Spleen (tissue), 11 donors: ENCODE data around the gene ZNF462. TPM values are rescaled to one million over a fixed set of nuclear protein-coding genes. Genes with fewer than 3 reads are reported as not detected.
A peak's percentile ranks its signal among the peaks of the same experiment; 100 is the strongest.

Experiments used
- DNase-seq: peaks from one replicate; pipeline ENCODE4 v3.0.0-alpha.2; 2020
- H3K27ac ChIP-seq, 8 donors: fragments of 200-600 bp; sonication (generic) in 7 of 8; 1 replicate in 4 of 8; 2 replicates in 4 of 8; pipeline versions ENCODE4 v1.5.0 to v1.8.0; 2016 to 2021; ENCODE audit warnings: inconsistent platforms in 4 of 8, mild to moderate bottlenecking in 4 of 8, moderate library complexity in 1 of 8
- H3K27me3 ChIP-seq, 7 donors: fragments of 200-600 bp; sonication (generic) in 6 of 7; replicated peaks in 1 of 7; 1 replicate in 4 of 7; 2 replicates in 3 of 7; pipeline versions ENCODE4 v1.5.0 to v1.8.0; 2016 to 2021; ENCODE audit warnings: inconsistent platforms in 3 of 7, mild to moderate bottlenecking in 1 of 7
- H3K36me3 ChIP-seq, 6 donors: fragments of 200-600 bp; sonication (generic) in 5 of 6; 1 replicate in 4 of 6; 2 replicates in 2 of 6; pipeline versions ENCODE4 v1.5.0 to v1.8.0; 2016 to 2021; ENCODE audit warnings: inconsistent platforms in 2 of 6
- H3K4me1 ChIP-seq, 6 donors: fragments of 200-600 bp; sonication (generic) in 5 of 6; 1 replicate in 3 of 6; 2 replicates in 3 of 6; pipeline versions ENCODE4 v1.5.0 to v1.8.0; 2016 to 2021; ENCODE audit warnings: inconsistent platforms in 3 of 6
- H3K4me3 ChIP-seq, 8 donors: fragments of 200-600 bp; sonication (generic) in 7 of 8; 1 replicate in 4 of 8; 2 replicates in 4 of 8; pipeline versions ENCODE4 v1.5.0 to v1.8.0; 2016 to 2021; ENCODE audit warnings: inconsistent platforms in 4 of 8, mild to moderate bottlenecking in 4 of 8, moderate library complexity in 2 of 8
- H3K9me3 ChIP-seq, 8 donors: fragments of 200-600 bp; sonication (generic) in 7 of 8; 1 replicate in 4 of 8; 2 replicates in 4 of 8; pipeline versions ENCODE4 v1.5.0 to v1.8.0; 2016 to 2021; ENCODE audit warnings: inconsistent platforms in 4 of 8
- CTCF ChIP-seq, 11 experiments: fragments of 200-600 bp in 7 of 11; fragments of 450-650 bp in 4 of 11; sonication (generic) in 4 of 11; IDR thresholded peaks in 8 of 11; conservative IDR thresholded peaks in 3 of 11; 1 replicate in 7 of 11; 2 replicates in 4 of 11; pipeline versions ENCODE4 v1.4.0 to v1.8.0; 2016 to 2021; ENCODE audit warnings: antibody characterized with exemption in 11 of 11, inconsistent platforms in 4 of 11, mild to moderate bottlenecking in 1 of 11
- POLR2A ChIP-seq, 3 donors: fragments of 450-650 bp; IDR thresholded peaks; one replicate each; pipeline ENCODE4 v1.5.1; 2017; ENCODE audit warnings: antibody characterized with exemption in 3 of 3, mild to moderate bottlenecking in 1 of 3
- POLR2AphosphoS5 ChIP-seq, 3 donors: sonication (generic); formaldehyde crosslinking; IDR thresholded peaks; one replicate each; pipeline ENCODE4 v1.5.1; 2017; ENCODE audit warnings: antibody characterized with exemption in 3 of 3
- WGBS, 5 donors: extraction: QIAGEN DNeasy Blood & Tissue Kit in 3 of 5; methylation state at CpG; one replicate each; pipeline versions ENCODE4 v1.1.5 to v1.1.7; 2013 to 2018; 5-methylcytosine and 5-hydroxymethylcytosine counted together
- intact Hi-C: fragments of 100-400 bp; cut with DNase I; formaldehyde crosslinking; loops from one replicate; pipeline ENCODE4 v1.15.0; 2023; ENCODE audit warnings: low total_unique reads
- polyA plus RNA-seq, 3 donors: library from polyadenylated mRNA; stranded (reverse); fragments of 200-250 nt; gene quantifications; one replicate each; pipeline ENCODE4 v1.2.1, GENCODE V29; 2013
- total RNA-seq, 7 donors: library from RNA; depleted of rRNA in 3 of 7; stranded (reverse); fragments of >200 nt in 3 of 7; fragmentation: NEBNext Ultra II Directional in 4 of 7; extraction: Animal tissue kit (Norgen Biotek cat#: 25700) in 4 of 7; gene quantifications; one replicate each; pipeline versions ENCODE4 v1.1.0 to v1.2.1, GENCODE V29; 2016 to 2021
- donor health status: healthy with polysubstance abuse.
- donor health status: DM: no; HTN: no; CAD: no; lungs with moderate emphysema.
- donor health status: DM: no; HTN: no; CAD: no.
- donor health status: Bipolar disorder and iron deficiency.
- donor health status: healthy.
- donor health status: DM: no; HTN: no; CAD: no.
- donor health status: DM: yes; HTN: yes; CAD: no.

The ZNF462 gene
- total and polyA plus RNA-seq, 10 donors, result 0.36 to 38.9 (median 20.3) TPM

DNA sequence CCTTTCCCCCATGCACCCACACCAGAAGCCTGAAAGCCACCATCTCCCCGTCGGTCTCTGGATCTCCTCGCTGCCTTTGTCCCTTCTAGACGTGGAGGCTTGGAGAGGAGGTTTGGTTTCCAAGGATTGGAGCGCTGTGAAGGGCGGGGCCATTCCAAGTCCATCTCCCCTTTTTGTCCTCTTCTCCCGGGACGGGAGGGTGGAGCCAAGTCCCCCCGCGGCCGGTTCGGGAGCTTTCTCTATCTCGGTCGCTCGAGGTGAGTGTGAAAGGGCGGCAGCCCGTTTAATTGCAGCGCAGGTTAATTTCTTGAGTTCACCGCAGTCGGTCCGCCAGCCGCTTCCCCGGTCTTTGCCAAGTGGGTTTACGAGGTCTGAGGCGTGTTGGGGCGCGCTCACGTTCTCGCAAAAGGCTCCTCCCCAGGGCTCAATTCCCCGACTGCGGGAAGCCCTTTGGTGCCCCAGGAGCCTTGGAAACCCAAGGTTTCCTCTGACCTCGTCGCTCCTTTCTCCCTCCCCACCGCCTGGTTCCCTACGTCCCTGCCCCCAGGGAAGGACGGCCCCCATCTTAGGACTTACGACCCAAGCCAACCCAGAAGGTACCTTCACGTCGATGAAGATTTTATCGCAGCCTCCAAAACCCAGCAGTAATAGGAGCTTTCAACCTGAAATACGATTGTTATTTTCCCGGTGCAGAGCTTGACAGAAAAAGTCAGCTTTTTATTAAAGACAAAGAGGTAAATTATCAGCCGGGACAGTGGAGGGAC is 2.8 kb upstream of the ZNF462 start:
- peak overlapping the region; percentile 37 to 74 (median 52) for H3K4me3 ChIP-seq

GRCh38 chr9:106860721-106861639 is 2.0 kb upstream of the ZNF462 start:
- intact Hi-C loops, result no loop called here
- no peak for DNase-seq
- H3K27ac ChIP-seq, result peak overlapping the region in 7 of 8 donors; percentile 74 to 87 (median 85)
- H3K9me3 ChIP-seq, result no peaks in the 10 kb centered on the region
- TF ChIP-seq CTCF (IDR thresholded peaks at IDR 0.05 in 8 of 11, conservative IDR thresholded peaks at IDR 0.05 in 3 of 11), result no peak
- TF ChIP-seq POLR2AphosphoS5 (IDR thresholded peaks at IDR 0.05), result peak in 1 of 3 donors; percentile 29
- TF ChIP-seq POLR2A (IDR thresholded peaks at IDR 0.05), result no peak
- peaks cover 0 to 49% (median 11%) of the 10 kb centered on the region in 6 donors for H3K4me1 ChIP-seq
- no peaks in the 10 kb centered on the region for H3K36me3 ChIP-seq
- WGBS, 5 donors, result 1 to 7% (median 3%) methylated on average over 51 of the region's 51 CpGs
- peak overlapping the region; percentile 37 to 74 (median 52) for H3K4me3 ChIP-seq
- H3K27me3 ChIP-seq, result peaks cover 0 to 75% (median 16%) of the 10 kb centered on the region in 7 donors

More for the DNA sequence above, 2.8 kb upstream of the ZNF462 start:
- peak overlapping the region in 7 of 8 donors; percentile 74 to 87 (median 85) for H3K27ac ChIP-seq
- no peaks in the 10 kb centered on the region for H3K36me3 ChIP-seq
- no peaks in the 10 kb centered on the region for H3K9me3 ChIP-seq
- intact Hi-C loops, result no loop called here
- peaks cover 0 to 72% (median 16%) of the 10 kb centered on the region in 7 donors for H3K27me3 ChIP-seq
- peak in 1 of 3 donors; percentile 70 for TF ChIP-seq POLR2AphosphoS5 (IDR thresholded peaks at IDR 0.05)
- no peak for TF ChIP-seq CTCF (IDR thresholded peaks at IDR 0.05 in 8 of 11, conservative IDR thresholded peaks at IDR 0.05 in 3 of 11)
- peak in 1 of 3 donors; percentile 13 for TF ChIP-seq POLR2A (IDR thresholded peaks at IDR 0.05)
- WGBS, 5 donors, result 2 to 12% (median 2%) methylated on average over 41 to 43 of the region's 43 CpGs
- no peak for DNase-seq
- peaks cover 0 to 49% (median 11%) of the 10 kb centered on the region in 6 donors for H3K4me1 ChIP-seq

GRCh38 chr9:106861640-106862109 is 1.3 kb upstream of the ZNF462 start:
- intact Hi-C loops, result no loop called here
- H3K27ac ChIP-seq, result peak overlapping the region; percentile 55 to 87 (median 84)
- H3K4me3 ChIP-seq, result peak overlapping the region; percentile 37 to 74 (median 52)

More at GRCh38 chr9:106861640-106862109, 1.3 kb upstream of the ZNF462 start:
- no peak for DNase-seq
- TF ChIP-seq POLR2A (IDR thresholded peaks at IDR 0.05) (no peak), POLR2AphosphoS5 (IDR thresholded peaks at IDR 0.05) (no peak), CTCF (IDR thresholded peaks at IDR 0.05 in 8 of 11, conservative IDR thresholded peaks at IDR 0.05 in 3 of 11) (no peak)
- Histone ChIP-seq H3K36me3 (no peaks in the 10 kb centered on the region), H3K9me3 (no peaks in the 10 kb centered on the region), H3K27me3 (peaks cover 0 to 75% (median 16%) of the 10 kb centered on the region in 7 donors), H3K4me1 (peaks cover 0 to 49% (median 14%) of the 10 kb centered on the region in 6 donors)
- WGBS, 5 donors, result 1 to 3% (median 2%) methylated on average over 15 of the region's 15 CpGs
